WERI-Rb-1 (cell line): ENCODE data around the gene HOXD9.

Source experiments
- DNase-seq: peaks from one replicate; pipeline ENCODE4 v3.0.0-alpha.2; 2020
- H3K27ac ChIP-seq: fragments of 250-450 bp; sonication (Bioruptor Pico); 2 replicates; pipeline ENCODE4 v1.5.1; 2020; ENCODE audit warnings: mild to moderate bottlenecking, moderate library complexity
- H3K27me3 ChIP-seq: fragments of 250-450 bp; sonication (Bioruptor Pico); 2 replicates; pipeline ENCODE4 v1.5.1; 2021; ENCODE audit warnings: mild to moderate bottlenecking, low read depth, moderate library complexity; ENCODE audit not compliant: insufficient read depth, severe bottlenecking
- H3K36me3 ChIP-seq: fragments of 250-450 bp; sonication (Bioruptor Pico); 2 replicates; pipeline ENCODE4 v1.5.1; 2020; ENCODE audit warnings: mild to moderate bottlenecking, moderate library complexity
- H3K4me3 ChIP-seq: 2 replicates; pipeline ENCODE4 v1.5.1; 2011; ENCODE audit warnings: low read depth, mild to moderate bottlenecking, control low read depth, low read length
- H3K9me3 ChIP-seq: fragments of 250-450 bp; sonication (Bioruptor Pico); 2 replicates; pipeline ENCODE4 v1.5.1; 2021; ENCODE audit warnings: mild to moderate bottlenecking, moderate library complexity; ENCODE audit not compliant: severe bottlenecking
- TF ChIP-seq, protein P1 (sequence below): IDR thresholded peaks from 2 replicates; pipeline ENCODE4 v1.5.1; 2011; ENCODE audit warnings: low read depth, mild to moderate bottlenecking, control low read depth, inconsistent platforms, low read length

Gene HOXD9

DNA sequence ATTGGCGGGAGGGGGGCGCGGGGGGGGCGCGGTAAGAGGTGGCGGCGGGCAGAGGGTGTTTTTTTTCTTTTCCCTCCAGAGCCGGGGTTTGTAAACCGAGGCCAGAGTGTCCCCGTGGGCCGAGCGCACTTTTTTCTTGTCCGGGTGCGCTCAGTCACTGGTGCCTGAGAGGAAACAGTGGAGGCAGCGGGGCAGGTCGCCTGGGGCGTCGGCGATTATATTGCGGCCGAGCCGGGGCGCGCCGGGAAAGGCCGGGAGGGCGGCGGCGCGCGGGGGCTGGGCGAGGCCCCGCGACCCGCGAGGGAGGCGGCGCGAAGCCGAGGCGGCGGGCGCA is 7.3 kb downstream of the HOXD9 start:
- TF ChIP-seq, protein P1, sequence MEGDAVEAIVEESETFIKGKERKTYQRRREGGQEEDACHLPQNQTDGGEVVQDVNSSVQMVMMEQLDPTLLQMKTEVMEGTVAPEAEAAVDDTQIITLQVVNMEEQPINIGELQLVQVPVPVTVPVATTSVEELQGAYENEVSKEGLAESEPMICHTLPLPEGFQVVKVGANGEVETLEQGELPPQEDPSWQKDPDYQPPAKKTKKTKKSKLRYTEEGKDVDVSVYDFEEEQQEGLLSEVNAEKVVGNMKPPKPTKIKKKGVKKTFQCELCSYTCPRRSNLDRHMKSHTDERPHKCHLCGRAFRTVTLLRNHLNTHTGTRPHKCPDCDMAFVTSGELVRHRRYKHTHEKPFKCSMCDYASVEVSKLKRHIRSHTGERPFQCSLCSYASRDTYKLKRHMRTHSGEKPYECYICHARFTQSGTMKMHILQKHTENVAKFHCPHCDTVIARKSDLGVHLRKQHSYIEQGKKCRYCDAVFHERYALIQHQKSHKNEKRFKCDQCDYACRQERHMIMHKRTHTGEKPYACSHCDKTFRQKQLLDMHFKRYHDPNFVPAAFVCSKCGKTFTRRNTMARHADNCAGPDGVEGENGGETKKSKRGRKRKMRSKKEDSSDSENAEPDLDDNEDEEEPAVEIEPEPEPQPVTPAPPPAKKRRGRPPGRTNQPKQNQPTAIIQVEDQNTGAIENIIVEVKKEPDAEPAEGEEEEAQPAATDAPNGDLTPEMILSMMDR: no peak
- H3K27ac ChIP-seq: no peak overlapping the region
- H3K27me3 ChIP-seq: peaks cover 94% of the 10 kb centered on the region
- H3K36me3 ChIP-seq: no peaks in the 10 kb centered on the region
- H3K4me3 ChIP-seq: 0 out of 2 replicates have a peak overlapping the region, but pooled peaks have one; percentile 5
- H3K9me3 ChIP-seq: peaks cover 9% of the 10 kb centered on the region
- no peak for DNase-seq

DNA sequence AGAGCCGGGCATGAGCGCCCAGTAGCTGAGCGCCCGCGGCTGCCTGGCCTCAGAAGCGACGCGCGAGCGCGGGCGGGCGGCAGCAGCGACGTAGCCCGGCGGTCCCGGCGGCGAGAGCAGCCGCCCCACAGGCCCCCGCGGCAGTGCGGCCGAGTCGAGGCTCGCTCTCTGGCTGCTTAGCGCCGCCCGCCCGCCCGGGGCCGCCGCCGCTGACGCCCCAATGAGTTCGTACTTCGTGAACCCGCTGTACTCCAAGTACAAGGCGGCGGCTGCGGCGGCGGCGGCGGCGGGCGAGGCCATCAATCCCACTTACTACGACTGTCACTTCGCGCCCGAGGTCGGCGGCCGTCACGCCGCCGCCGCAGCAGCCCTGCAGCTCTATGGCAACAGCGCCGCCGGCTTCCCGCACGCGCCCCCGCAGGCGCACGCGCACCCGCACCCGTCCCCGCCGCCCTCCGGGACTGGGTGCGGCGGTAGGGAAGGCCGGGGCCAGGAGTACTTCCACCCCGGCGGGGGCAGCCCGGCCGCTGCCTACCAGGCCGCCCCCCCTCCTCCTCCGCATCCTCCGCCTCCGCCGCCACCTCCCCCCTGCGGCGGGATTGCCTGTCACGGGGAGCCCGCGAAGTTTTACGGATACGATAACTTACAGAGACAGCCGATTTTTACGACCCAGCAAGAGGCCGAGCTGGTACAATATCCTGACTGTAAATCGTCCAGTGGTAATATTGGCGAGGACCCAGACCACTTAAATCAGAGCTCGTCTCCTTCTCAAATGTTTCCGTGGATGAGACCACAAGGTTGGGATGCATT is 7.8 kb downstream of the HOXD9 start:
- Histone ChIP-seq H3K9me3 (peaks cover 9% of the 10 kb centered on the region), H3K27ac (no peak overlapping the region), H3K27me3 (peaks cover 94% of the 10 kb centered on the region), H3K36me3 (no peaks in the 10 kb centered on the region), H3K4me3 (no peak overlapping the region; the same call in 1 of the 2 replicates)
- TF ChIP-seq, protein P1: no peak
- DNase-seq: no peak

DNA sequence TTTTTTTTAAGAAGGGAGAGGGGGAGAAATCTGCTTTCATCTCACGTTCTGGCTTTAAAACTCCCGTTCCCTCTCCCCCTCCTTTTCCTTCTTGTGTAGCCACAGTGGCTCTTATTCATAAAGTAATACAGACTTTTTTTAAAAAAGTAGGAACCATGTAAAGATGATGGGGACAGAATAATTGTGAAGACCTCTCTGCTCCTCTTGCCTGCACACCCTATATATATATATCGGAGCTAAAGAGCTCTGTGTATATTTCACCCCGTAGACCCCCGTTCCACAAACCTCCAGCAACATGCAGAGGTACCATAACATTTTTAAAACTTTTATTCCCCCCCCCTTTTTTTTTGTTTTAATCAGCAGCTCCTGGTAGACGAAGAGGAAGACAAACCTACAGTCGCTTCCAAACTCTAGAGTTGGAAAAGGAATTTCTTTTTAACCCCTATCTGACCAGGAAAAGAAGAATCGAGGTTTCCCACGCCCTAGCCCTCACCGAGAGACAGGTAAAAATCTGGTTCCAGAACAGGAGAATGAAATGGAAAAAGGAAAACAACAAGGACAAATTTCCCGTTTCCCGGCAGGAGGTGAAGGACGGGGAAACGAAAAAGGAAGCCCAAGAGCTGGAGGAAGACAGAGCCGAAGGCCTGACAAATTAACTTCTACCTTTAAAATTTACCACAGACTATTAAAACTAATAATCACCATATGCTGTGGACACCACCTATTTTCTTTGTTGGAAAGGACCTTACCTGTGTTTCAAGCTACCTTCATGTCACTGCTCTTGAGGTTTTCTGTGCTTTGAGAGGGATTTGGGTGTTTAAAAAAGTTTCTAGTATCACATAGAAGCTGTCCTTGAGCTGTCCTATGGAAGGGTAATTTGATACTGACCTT is 8.7 kb downstream of the HOXD9 start:
- peaks cover 9% of the 10 kb centered on the region for H3K9me3 ChIP-seq
- H3K27me3 ChIP-seq: peaks cover 94% of the 10 kb centered on the region
- H3K4me3 ChIP-seq: no peak overlapping the region
- H3K27ac ChIP-seq: no peak overlapping the region
- TF ChIP-seq, protein P1: no peak
- no peaks in the 10 kb centered on the region for H3K36me3 ChIP-seq
- DNase-seq: no peak

DNA sequence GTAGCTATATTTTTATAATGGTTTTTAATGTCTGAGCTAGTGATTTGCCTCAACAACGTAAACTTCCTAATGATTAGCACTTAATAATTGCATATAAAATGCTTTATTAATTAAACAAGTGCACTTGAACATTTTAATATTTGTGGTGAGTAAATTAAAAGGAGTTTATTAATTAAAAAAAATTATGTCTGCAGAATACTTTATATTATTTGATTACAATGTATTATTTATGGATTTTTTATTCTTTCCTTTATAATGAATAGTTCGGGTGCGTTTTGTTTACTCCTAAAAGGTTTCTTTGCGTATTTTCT is 9.3 kb downstream of the HOXD9 start:
- no peak for DNase-seq
- H3K4me3 ChIP-seq: no peak overlapping the region
- H3K9me3 ChIP-seq: peaks cover 9% of the 10 kb centered on the region
- no peak overlapping the region for H3K27ac ChIP-seq
- TF ChIP-seq, protein P1: no peak
- H3K36me3 ChIP-seq: no peaks in the 10 kb centered on the region
- peaks cover 94% of the 10 kb centered on the region for H3K27me3 ChIP-seq

DNA sequence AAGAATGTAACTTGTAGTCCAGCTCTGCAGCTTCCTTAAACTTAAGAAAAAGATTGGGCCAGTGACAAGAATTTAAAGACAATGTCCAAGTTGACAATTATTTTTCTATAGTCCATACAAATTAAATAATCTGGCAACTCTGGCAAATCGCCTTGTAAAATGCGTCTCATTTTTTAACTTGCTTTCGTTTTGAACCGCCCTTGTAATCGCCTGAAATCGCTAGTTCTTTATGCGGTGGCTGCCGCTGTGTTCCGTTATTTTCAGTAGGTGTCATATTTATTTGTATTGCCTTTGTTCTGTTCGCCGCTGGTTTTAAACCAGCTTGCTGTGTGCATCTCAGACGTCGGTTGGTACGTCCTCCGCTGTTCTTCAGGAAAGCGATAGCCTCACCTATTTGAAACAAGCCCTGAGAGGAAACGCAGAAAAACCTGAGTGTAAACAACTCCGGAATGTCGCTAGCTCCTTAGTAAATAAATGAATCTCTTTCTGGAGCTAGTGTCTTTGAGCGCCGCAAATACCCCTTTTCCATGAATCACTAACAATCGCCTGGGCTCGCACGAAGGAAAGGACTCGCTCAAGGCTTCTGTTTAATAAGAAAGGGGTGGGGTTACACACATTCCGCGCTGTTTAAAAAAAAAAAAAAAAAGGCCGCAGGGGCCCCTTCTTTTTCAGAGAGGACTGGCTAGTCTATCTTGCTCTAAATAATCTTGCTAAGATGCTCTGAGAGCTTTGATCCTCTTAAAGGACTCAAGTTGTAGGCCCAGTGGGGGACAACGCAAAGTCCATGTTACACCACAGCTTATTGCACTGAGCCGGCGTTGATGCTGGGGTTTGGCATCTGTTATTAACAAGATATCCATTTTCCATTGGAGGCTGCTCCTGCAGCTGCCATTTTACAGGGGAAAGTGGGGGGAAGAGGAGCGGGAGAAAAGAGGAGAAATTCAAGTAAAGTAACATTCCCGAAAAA is 10.0 kb downstream of the HOXD9 start:
- H3K9me3 ChIP-seq: peaks cover 9% of the 10 kb centered on the region
- H3K27ac ChIP-seq: no peak overlapping the region
- DNase-seq: peak; percentile 69
- no peaks in the 10 kb centered on the region for H3K36me3 ChIP-seq
- TF ChIP-seq, protein P1: no peak
- peaks cover 94% of the 10 kb centered on the region for H3K27me3 ChIP-seq
- no peak overlapping the region for H3K4me3 ChIP-seq
